Measurements from ENCODE around the gene GTF2A1.
A peak's percentile ranks its signal among the peaks of the same experiment; 100 is the strongest.

The GTF2A1 gene

GRCh38 chr14:81177225-81177624, 43.5 kb downstream of the GTF2A1 start:
- DNase-seq (ENCODE audit: low spot score) = no peak

GRCh38 chr14:81176241-81176640, 44.5 kb downstream of the GTF2A1 start:
- DNase-seq (ENCODE audit: low spot score) = no peak

GRCh38 chr14:81172881-81173280, 47.9 kb downstream of the GTF2A1 start:
- no peak for DNase-seq (ENCODE audit: low spot score)

- DNase-seq (ENCODE audit: low spot score) = no peak
These were observed 48.4 kb downstream of the GTF2A1 start for GRCh38 chr14:81172353-81172752.

GRCh38 chr14:81170829-81171195, 49.9 kb downstream of the GTF2A1 start:
- DNase-seq (ENCODE audit: low spot score) = no peak

GRCh38 chr14:81170104-81170828, 50.5 kb downstream of the GTF2A1 start:
- DNase-seq (ENCODE audit: low spot score) = peak; percentile 91

GRCh38 chr14:81169711-81170103, 51.1 kb downstream of the GTF2A1 start:
- DNase-seq (ENCODE audit: low spot score) = no peak

- no peak for DNase-seq (ENCODE audit: low spot score)
These were observed 51.5 kb downstream of the GTF2A1 start for GRCh38 chr14:81169267-81169666.

- DNase-seq (ENCODE audit: low spot score) = no peak
These were observed 54.6 kb downstream of the GTF2A1 start for GRCh38 chr14:81166121-81166520.

GRCh38 chr14:81165188-81165587, 55.6 kb downstream of the GTF2A1 start:
- no peak for DNase-seq (ENCODE audit: low spot score)

GRCh38 chr14:81164167-81164774, 56.5 kb downstream of the GTF2A1 start:
- peak; percentile 62 for DNase-seq (ENCODE audit: low spot score)

- DNase-seq (ENCODE audit: low spot score) = no peak
These were observed 57.8 kb downstream of the GTF2A1 start for GRCh38 chr14:81162941-81163340.

GRCh38 chr14:81161749-81162148, 59.0 kb downstream of the GTF2A1 start:
- DNase-seq (ENCODE audit: low spot score) = no peak

- DNase-seq (ENCODE audit: low spot score) = no peak
These were observed 59.7 kb downstream of the GTF2A1 start for GRCh38 chr14:81161088-81161487.

- DNase-seq (ENCODE audit: low spot score) = no peak
These were observed 63.3 kb downstream of the GTF2A1 start for GRCh38 chr14:81157431-81157830.

- no peak for DNase-seq (ENCODE audit: low spot score)
These were observed 67.6 kb downstream of the GTF2A1 start for GRCh38 chr14:81153187-81153586.

GRCh38 chr14:81148635-81149034, 72.1 kb downstream of the GTF2A1 start:
- no peak for DNase-seq (ENCODE audit: low spot score)

GRCh38 chr14:81147140-81147897, 73.4 kb downstream of the GTF2A1 start:
- no peak for DNase-seq (ENCODE audit: low spot score)

GRCh38 chr14:81144824-81145603, 75.7 kb downstream of the GTF2A1 start:
- DNase-seq (ENCODE audit: low spot score) = no peak

GRCh38 chr14:81143793-81144192, 77.0 kb downstream of the GTF2A1 start:
- no peak for DNase-seq (ENCODE audit: low spot score)

GRCh38 chr14:81141426-81141825, 79.3 kb downstream of the GTF2A1 start:
- DNase-seq (ENCODE audit: low spot score) = no peak

- no peak for DNase-seq (ENCODE audit: low spot score)
These were observed 82.3 kb downstream of the GTF2A1 start for GRCh38 chr14:81138429-81138828.
